Endometrial microvascular endothelial cells (primary cell): ENCODE results near the gene AMN. TPM values are rescaled to one million over a fixed set of nuclear protein-coding genes. Genes with fewer than 3 reads are reported as not detected.
"Not testable (repeated sequence)": the region's sequence is repeated elsewhere in the genome, so short reads cannot be mapped to it uniquely, and the experiment has no call there.

ENCODE experiments used
- in situ Hi-C: cut with HindIII; loops from 2 replicates; pipeline ENCODE4 v1.10.0; 2017; ENCODE audit warnings: low sequenced_read_pairs, low pct_unique_long_range_greater_than_20kb; ENCODE audit errors: inconsistent ontology term
- total RNA-seq: library from RNA; depleted of rRNA; stranded (reverse); fragments of >200 nt; gene quantifications from one replicate; pipeline ENCODE4 v1.2.3, GENCODE V29; 2015; ENCODE audit errors: inconsistent ontology term

Gene AMN
- total RNA-seq, 1 donor from 2014 or later: not detected

- in situ Hi-C loops: no loop called here
Observed at GRCh38 chr14:102924632-102925588, 2.4 kb downstream of the AMN start.

DNA sequence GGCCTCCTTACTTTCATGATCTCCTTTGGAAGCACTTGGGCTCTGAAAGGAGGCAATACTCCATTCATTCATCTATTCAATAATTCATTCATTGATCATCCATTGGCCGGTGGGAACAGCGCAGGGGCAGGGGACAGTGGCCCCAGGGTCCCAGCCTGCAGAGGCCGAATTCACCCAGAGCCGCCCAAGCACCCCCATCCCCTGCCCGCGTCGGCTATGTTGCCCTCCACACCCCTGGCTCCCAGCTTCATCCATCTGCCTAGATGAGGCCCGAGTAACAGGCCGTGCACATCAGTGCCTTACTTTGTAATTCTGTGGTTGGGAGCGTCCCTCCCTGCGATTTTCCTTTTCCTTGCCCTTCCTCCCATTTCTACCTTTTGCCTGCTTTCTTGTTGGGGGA lies 3.2 kb downstream of the AMN start:
- in situ Hi-C loops: no loop called here

DNA sequence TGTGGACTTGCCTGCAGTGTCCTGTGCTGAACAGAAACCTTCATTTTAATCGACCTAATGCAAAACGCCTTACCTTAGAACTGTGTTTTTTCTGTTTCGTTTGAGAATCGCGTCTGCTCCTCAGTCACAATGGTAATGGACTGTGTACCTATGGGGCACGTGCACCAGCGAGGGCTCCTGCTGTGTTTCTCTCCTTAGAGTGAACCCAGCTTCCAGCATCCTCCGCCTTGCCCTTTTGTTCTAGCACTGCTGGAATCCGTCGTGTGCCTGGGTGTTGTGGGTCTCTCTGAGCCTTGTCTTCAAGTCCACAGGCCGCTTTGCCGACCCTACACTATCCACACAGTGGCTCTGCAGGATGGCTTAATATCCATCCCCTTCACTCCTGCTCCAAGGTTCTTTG lies 3.6 kb downstream of the AMN start:
- in situ Hi-C loops: no loop called here

- in situ Hi-C loops: not testable (repeated sequence)
Observed at GRCh38 chr14:102926840-102927239, 4.4 kb downstream of the AMN start.

GRCh38 chr14:102927346-102927877 lies 4.9 kb downstream of the AMN start:
- in situ Hi-C loops: no loop called here

GRCh38 chr14:102927878-102928411 lies 5.5 kb downstream of the AMN start:
- in situ Hi-C loops: no loop called here

DNA sequence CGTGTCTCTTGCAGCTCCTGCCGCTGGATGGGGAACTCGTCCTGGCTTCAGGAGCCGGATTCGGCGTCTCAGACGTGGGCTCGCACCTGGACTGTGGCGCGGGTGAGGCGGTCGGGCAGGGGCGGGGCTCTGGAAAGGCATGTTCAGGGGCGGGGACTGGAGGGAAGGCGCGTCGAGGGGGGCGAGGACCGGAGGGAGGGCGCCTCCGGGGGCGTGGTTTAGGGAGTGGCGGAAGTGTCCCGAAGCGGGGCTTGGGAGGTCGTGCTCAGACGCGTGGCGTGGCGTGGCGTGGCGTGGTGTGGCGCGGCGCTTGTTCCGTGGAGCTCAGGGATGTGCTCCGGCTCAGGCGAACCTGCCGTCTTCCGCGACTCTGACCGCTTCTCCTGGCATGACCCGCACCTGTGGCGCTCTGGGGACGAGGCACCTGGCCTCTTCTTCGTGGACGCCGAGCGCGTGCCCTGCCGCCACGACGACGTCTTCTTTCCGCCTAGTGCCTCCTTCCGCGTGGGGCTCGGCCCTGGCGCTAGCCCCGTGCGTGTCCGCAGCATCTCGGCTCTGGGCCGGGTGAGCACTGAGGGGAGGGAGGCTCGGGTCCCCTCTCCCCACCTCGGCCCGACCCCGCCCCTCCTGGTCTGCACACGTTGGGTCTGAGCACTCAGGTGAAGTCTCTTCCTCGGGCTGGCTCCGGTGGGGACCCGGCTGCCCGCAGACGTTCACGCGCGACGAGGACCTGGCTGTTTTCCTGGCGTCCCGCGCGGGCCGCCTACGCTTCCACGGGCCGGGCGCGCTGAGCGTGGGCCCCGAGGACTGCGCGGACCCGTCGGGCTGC lies 6.2 kb downstream of the AMN start:
- in situ Hi-C loops: no loop called here

DNA sequence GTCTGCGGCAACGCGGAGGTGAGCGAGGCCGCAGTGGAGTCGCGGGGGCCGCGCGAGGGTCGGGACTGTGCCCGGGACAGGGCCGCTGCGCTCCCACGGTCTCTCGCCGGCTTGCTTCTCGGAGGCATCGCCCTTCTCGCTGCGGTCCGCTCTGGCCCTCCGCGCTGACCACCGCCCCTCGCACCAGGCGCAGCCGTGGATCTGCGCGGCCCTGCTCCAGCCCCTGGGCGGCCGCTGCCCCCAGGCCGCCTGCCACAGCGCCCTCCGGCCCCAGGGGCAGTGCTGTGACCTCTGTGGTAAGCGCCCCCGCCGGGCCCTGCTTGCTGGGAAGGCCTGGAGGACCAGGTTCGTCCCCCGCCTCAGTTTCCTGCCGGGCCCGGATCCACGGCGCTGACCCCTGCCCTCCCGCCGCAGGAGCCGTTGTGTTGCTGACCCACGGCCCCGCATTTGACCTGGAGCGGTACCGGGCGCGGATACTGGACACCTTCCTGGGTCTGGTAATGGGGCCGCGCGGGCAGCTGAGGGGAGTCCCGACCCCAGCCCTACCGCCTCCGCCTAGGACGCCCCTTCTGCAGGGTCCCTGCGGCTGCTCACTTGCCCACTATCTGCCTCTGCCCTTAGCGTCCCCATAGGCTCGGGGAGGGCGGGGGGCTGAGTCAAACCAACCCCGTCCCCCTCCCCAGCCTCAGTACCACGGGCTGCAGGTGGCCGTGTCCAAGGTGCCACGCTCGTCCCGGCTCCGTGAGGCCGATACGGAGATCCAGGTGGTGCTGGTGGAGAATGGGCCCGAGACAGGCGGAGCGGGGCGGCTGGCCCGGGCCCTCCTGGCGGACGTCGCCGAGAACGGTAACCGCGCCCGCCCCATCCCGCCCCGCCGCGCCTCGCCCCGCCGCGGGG lies 7.0 kb downstream of the AMN start:
- in situ Hi-C loops: no loop called here

DNA sequence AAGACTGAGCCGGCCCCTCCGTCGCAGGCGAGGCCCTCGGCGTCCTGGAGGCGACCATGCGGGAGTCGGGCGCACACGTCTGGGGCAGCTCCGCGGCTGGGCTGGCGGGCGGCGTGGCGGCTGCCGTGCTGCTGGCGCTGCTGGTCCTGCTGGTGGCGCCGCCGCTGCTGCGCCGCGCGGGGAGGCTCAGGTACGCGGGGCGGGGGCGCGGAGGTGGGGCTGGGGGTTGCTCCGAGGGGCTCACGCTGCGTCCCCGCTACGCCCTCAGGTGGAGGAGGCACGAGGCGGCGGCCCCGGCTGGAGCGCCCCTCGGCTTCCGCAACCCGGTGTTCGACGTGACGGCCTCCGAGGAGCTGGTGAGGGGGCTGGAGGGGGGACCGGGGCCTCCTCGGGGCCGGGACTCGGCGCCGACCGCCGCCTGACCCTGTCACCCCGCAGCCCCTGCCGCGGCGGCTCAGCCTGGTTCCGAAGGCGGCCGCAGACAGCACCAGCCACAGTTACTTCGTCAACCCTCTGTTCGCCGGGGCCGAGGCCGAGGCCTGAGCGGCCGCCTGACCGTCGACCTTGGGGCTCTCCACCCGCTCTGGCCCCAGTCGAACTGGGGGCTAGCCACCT lies 7.8 kb downstream of the AMN start:
- in situ Hi-C loops: no loop called here

DNA sequence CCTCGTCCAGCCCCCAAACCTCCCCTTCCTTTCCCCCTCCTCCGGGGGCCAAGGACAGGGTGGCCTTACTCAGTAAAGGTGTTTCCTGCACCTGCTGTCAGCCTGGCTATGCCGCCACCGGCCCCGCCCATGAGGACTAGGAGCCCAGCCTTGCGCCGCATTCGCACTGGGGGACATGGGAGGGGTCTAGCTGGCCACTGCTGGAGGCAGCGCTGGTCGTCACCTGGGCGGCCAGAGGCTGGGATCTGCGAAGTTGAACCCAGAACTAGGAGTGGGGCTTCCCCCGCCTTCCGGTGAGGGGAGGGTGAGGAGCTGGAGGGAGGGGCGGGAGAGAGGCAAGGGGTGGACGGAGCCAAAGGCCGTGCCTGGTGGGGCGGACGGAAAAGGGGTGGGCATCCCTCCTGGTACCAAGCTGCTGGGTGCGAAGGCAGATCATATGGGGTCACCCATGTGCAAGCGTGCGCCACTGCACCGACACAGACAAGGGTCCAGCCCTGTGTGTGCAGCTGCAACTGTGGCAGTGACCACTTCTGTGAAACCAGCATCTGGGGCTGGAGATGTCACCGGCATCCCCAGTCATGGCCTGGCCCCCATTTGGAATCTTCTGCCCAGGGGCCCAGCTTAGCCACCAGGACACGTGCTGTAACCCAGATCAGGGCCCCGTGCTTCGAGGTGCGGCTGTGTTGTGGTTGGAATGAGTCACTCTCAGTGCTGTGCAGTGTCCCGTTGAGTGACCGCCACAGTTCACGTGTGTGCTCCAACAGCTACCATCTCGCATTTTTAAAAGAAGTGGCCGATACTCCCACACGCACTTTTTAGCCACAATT lies 8.5 kb downstream of the AMN start:
- in situ Hi-C loops: no loop called here

DNA sequence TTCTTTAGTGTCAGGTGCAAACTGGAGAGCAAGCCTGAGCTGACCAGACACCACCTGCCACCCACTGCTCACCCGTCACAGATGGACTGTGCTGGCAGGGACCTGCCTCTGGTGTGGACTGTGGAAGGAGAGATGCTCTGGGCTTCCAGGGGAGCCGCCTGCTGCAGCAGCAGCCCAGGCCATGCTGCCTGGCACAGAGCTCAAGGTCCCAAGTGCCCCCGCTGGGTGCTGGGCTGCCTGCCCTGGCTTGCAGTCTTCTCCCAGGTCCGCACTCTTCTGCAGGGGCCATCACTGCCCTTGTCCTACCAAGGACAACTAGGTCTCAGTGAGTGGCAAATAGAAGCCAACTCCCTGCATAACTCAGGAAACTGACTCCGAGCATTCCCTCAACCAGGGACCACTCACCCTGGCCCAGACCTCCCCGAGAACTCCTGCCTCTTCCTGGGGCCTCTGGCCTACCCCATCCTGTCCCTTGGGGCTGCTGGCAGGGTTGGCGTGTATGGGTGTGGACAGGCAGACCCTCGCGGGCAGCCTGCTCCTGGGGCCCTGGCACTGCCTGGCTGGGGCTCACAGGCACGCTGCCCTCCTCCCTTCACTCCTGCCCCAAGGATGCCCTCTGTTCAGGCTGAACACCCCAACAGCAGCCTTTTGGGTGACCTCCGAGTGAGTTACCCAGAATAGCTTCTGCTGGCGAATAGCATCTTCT lies 9.3 kb downstream of the AMN start:
- in situ Hi-C loops: no loop called here

GRCh38 chr14:102932484-102933248 lies 10.2 kb downstream of the AMN start:
- in situ Hi-C loops: no loop called here

DNA sequence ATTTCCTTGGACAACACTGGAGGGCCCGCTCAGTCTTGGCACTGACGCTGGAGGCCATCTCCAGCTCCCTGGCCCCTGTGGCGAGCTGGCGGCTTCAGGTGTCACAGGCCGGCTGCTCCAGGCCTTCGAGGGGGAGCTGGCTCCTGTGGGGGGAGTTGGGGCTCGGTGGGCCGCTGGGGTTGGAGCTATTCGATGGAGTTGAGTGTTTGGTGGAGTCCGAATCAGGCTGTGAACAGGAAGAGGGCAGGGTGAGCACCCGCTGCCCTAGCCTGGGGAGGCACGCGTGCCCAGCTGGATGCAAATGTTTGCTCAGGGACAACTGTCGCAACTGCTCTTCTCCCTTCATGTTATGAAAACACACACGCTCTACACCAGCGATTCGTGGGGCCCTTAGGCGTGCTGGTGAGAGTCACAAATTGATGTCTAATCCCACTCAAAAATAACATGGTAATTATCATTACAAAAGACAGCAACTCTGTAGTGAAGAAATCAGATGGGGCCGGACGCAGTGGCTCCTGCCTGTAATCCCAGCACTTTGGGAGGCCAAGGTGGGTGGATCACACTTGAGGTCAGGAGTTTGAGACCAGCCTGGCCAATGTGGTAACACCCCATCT lies 11.3 kb downstream of the AMN start:
- in situ Hi-C loops: no loop called here

GRCh38 chr14:102935756-102936155 lies 13.3 kb downstream of the AMN start:
- in situ Hi-C loops: no loop called here

- in situ Hi-C loops: no loop called here
Observed at GRCh38 chr14:102937331-102938175, 15.1 kb downstream of the AMN start.
